GM19238 (cell line): ENCODE results near the gene EPPIN.
"Not testable (repeated sequence)": the region's sequence is repeated elsewhere in the genome, so short reads cannot be mapped to it uniquely, and the experiment has no call there.

ENCODE experiments used
- DNase-seq: peaks from one replicate; pipeline ENCODE4 v3.0.0; 2011; ENCODE audit warnings: low spot score; ENCODE audit not compliant: insufficient read length

The EPPIN gene

GRCh38 chr20:45547206-45547770 lies at the start of gene EPPIN:
Gene EPPIN (minus strand): TSS chr20:45547401. CDS start chr20:45547357, 44 bp downstream.
- no peak for DNase-seq

GRCh38 chr20:45595235-45595634 lies 48.0 kb upstream of the EPPIN start:
- no peak for DNase-seq

- no peak for DNase-seq
Observed at GRCh38 chr20:45593498-45593897, 46.3 kb upstream of the EPPIN start.

DNA sequence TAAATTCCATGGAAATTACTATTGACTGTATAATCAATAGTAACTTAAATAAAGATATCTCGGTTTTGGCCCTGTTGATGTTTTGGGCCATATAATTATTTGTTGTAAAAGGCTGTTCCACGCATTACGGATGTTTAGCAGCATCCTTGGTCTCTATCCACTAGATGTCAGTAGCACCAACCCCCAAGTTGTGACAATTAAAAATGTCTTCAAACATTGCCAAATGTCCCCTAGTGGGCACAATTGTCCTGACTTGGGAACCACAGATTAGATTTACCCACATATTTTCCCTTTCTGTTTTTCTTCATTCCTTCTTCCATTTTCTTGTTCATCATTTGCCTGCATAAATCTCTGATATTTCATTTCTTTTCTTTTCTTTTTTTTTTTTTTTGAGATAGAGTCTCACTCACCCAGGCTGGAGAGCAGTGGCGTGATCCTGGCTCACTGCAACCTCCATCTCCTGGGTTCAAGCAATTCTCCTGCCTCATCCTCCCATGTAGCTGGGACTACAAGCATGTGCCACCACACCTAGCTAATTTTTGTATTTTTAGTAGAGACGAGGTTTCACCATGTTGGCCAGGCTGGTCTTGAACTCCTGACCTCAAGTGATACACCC lies 45.5 kb upstream of the EPPIN start:
- no peak for DNase-seq

DNA sequence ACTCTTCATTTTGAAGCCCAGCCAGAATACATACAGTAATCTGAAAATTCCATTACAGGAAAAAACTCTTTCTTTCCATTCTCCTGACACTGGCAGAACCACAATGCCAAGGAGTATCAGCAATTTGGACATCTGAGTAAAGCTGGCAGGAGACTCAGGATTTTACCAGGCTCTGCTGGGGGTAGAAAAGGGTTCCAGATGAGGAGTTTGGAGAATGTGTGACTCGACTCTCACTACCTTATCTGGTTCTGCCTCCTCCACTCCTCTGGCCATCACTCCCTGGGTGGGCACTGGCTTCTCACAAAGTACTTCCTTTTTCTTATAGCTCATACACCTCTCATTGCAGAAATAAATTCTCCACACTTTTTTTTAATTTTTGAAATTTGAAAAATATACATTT lies 42.5 kb upstream of the EPPIN start:
- no peak for DNase-seq

- no peak for DNase-seq
Observed at GRCh38 chr20:45588800-45589199, 41.6 kb upstream of the EPPIN start.

- DNase-seq, result not testable (repeated sequence)
Observed at GRCh38 chr20:45585986-45586385, 38.8 kb upstream of the EPPIN start.

GRCh38 chr20:45584294-45584693 lies 37.1 kb upstream of the EPPIN start:
- not testable (repeated sequence) for DNase-seq

- no peak for DNase-seq
Observed at GRCh38 chr20:45583502-45583901, 36.3 kb upstream of the EPPIN start.

DNA sequence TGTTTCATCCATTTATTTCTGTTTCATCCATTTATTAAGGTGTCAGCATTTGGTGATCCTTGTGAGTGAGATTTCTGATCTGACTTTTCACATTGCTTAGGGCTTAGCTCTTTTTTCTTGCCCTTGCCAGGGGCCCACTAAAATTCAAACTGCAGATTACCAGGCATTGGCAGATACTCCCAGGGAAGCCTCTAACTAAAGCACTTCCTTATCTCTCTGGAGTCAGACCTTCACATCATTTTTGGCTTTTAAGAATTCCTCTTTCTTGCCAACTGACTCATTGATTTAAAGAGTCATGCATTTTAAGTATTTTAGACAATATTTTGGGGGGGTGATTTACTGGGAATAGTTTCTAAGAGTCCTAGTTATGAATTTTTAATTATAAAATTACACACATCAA lies 34.5 kb upstream of the EPPIN start:
- DNase-seq, result no peak

DNA sequence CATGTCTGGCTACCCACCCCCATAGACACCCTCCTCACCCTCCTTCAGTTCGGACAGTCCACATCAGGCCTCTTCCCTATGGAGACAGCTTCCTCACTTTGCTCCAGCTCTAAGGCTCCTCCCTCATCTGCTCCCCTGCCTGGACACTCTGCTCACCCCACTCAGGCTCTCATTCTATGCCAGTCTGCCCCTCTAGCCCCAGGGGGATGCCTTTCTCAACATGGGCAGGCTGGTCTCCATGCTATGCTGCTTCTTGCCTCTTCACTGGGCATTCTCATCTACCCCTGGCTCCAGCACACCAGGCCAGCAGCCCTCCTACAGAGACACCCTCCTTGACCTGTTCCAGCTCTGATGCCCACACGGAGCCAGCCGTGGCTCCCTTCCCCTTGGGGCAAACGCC lies 32.0 kb upstream of the EPPIN start, which contains the start of gene WFDC8:
Gene WFDC8 (minus strand): TSS at position 101 of the 400 bp plus-strand sequence. CDS start 37 bp downstream, at position 64.
- no peak for DNase-seq

DNA sequence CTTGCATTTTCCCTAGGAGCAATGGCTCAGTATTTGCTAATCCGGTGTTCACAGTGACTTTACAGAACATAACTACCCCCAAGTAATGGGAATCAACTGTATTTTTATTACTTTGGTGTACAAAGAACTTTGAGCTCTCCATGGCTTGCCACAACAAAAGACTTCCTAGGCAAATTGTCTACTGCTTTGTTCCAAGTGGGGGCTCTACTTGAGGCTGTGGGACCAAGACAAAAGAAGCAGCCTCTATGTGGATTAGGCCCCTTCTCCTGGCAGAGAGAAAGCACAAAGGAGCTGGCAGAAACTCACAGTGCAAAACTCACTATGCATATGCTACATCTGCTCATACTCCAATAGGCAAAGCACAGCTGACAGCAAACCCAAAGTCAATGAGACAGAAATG lies 31.0 kb upstream of the EPPIN start:
- no peak for DNase-seq

- DNase-seq, result no peak
Observed at GRCh38 chr20:45576995-45577394, 29.8 kb upstream of the EPPIN start.

- no peak for DNase-seq
Observed at GRCh38 chr20:45575931-45576330, 28.7 kb upstream of the EPPIN start.

DNA sequence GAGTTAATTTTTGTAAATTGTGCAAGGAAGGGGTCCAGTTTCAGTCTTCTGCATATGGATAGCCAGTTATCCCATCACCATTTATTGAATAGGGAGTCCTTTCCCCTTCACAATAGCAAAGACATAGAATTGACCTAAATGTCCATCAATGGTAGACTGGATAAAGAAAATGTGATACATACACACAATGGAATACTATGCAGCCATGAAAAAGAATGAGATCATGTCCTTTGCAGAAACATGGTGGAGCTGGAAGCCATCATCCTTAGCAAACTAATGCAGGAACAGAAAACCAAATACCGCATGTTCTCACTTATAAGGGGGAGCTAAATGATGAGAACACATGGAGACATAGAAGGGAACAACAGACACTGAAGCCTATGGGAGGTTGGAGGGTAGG lies 22.4 kb upstream of the EPPIN start:
- DNase-seq, result not testable (repeated sequence)

- DNase-seq, result no peak
Observed at GRCh38 chr20:45564760-45565276, 17.6 kb upstream of the EPPIN start.

- DNase-seq, result no peak
Observed at GRCh38 chr20:45555198-45555597, 8.0 kb upstream of the EPPIN start.

GRCh38 chr20:45552456-45552855 lies 5.3 kb upstream of the EPPIN start:
- DNase-seq, result no peak

- no peak for DNase-seq
Observed at GRCh38 chr20:45550765-45551164, 3.6 kb upstream of the EPPIN start.

DNA sequence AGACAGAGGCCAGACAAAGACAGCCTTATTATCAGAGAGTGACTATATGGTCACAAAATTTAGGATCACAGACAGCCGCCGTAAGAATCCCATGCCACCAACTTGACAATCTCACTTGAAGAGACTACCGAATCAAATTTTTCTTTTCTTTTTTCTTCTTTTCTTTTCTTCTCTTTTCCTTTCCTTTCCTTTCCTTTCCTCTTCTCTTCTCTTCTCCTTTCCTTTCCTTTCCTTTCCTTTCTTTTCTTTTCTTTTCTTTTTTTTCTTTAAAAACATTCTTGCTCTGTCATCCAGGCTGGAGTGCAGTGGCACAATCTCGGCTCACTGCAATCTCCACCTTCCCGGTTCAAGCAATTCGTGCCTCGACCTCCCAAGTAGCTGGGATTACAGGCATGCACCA lies 1.2 kb upstream of the EPPIN start:
- no peak for DNase-seq

GRCh38 chr20:45545754-45546453 lies 1.3 kb downstream of the EPPIN start:
- no peak for DNase-seq

- no peak for DNase-seq
Observed at GRCh38 chr20:45545351-45545750, 1.9 kb downstream of the EPPIN start.

GRCh38 chr20:45539382-45539781 lies 7.8 kb downstream of the EPPIN start, which contains the start of gene WFDC6:
Gene WFDC6 (minus strand): TSS chr20:45539482. CDS start chr20:45539407, 75 bp downstream.
- DNase-seq, result no peak
